ENCODE data around the gene NFYC.

GRCh38 chr1:40658751-40659648 lies 32.5 kb upstream of the NFYC start:
- TF ChIP-seq CTCF (IDR thresholded peaks at IDR 0.05), result no peak
- TF ChIP-seq POLR2A (IDR thresholded peaks at IDR 0.05), result no peak

Measured in sigmoid colon (tissue), 3 donors.